ENCODE results near the gene LOXL3. TPM values are rescaled to one million over a fixed set of nuclear protein-coding genes. Genes with fewer than 3 reads are reported as not detected.

LOXL3 gene
- total RNA-seq, 1 donor from 2014 or later: 12.1 TPM

DNA sequence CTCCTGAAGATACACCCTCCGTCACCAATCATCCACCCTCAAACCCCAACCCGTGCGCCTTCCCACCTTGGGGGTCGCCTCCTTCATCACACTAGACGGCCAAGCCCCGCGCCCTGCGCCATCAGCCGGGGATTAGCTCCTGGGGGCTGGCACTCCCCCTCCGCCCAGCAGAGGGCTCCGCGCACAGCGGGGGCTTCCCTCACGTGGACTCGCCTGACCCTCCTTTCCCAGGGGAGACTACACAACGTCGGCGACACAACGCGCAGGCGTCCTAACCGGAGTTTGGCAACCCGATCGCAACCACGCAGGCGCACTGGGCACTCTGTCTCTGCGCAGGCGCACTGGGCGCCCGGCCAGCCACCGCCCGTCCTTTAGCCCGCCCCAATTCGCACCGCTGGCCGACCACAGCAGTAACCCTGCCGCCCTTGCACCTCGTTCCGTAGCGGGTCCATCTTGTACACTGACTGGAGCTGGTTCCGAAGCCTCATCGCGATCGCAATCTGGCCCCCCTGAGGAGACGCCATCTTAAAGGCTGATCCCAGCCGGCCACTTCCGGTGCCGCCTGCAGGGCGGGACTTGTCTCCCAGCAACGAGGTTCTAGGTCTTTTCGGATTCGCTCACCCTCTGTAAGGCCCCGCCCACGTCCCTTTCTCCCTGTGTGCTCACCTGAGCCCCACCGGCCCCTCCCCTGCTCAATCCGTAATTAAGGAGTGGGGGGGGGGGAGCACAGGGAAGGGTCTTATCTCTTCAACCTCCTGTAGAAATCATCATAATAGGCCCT is 46.4 kb downstream of the LOXL3 start, which contains the start of gene PCGF1:
TSS of gene PCGF1 (minus strand) at position 551 of the 781 bp plus-strand sequence. CDS start at position 524, 27 bp downstream.
- Histone ChIP-seq H3K4me3 (peak within 1 kb of the TSS; percentile 77), H3K27me3 (ENCODE audit: low read depth) (peaks cover 31% of the 10 kb centered on the region), H3K27ac (peak within 1 kb of the TSS; percentile 99), H3K4me1 (peaks cover 48% of the 10 kb centered on the region), H3K36me3 (peaks cover 16% of the 10 kb centered on the region), H3K9me3 (no peaks in the 10 kb centered on the region)
- ATAC-seq (peak; percentile 95 to 96), DNase-seq (peak; percentile 99)
- TF ChIP-seq, protein P1, sequence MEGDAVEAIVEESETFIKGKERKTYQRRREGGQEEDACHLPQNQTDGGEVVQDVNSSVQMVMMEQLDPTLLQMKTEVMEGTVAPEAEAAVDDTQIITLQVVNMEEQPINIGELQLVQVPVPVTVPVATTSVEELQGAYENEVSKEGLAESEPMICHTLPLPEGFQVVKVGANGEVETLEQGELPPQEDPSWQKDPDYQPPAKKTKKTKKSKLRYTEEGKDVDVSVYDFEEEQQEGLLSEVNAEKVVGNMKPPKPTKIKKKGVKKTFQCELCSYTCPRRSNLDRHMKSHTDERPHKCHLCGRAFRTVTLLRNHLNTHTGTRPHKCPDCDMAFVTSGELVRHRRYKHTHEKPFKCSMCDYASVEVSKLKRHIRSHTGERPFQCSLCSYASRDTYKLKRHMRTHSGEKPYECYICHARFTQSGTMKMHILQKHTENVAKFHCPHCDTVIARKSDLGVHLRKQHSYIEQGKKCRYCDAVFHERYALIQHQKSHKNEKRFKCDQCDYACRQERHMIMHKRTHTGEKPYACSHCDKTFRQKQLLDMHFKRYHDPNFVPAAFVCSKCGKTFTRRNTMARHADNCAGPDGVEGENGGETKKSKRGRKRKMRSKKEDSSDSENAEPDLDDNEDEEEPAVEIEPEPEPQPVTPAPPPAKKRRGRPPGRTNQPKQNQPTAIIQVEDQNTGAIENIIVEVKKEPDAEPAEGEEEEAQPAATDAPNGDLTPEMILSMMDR (IDR thresholded peaks at IDR 0.05): peak; percentile 44
- intact Hi-C loops (cut with DNase I): no loop called here

DNA sequence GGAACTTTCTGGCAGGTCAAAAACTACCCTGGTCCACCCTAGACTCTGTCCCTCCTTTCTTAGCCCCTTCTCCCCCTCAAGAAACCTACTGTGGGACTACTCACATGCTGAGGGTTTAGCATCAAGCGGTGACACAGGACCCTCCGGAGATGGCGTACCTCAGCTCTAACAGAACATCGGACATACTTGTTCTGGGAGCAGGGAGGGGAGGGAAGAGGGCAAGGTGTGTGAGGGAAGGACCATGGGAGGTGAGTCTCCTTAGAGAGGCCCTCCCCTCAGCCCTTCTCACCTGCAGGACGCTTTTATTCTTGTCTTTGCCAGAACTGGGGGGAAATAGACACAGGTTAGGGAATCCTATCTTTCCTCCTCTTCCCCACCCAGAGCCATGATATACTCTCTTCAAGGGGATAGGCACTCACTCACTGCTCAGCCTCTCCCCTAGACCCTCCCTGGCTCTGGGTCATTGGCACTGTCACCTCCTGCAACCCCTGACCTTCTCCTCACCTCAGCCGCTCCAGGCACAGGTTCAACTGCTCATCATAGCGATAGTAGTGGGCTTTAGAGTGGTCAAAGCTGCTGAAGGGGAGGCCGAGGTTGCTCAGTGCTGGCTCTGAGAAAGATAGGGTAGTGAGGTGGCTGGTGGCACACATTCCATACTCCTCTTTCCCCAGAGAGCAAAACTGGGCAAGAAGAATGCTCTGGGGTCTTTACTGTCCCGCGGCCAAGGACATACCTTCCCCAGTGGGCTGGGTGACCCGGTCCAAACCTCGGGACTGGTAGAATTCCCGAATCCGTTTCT is 48.1 kb downstream of the LOXL3 start:
- TF ChIP-seq, protein P1 (IDR thresholded peaks at IDR 0.05): no peak
- no peaks in the 10 kb centered on the region for H3K9me3 ChIP-seq
- H3K4me1 ChIP-seq: peaks cover 54% of the 10 kb centered on the region
- no peak overlapping the region for H3K27ac ChIP-seq
- DNase-seq (no peak), ATAC-seq (no peak)
- H3K4me3 ChIP-seq: peak overlapping the region; percentile 77
- H3K27me3 ChIP-seq (ENCODE audit: low read depth): peaks cover 21% of the 10 kb centered on the region
- intact Hi-C loops (cut with DNase I): no loop called here
- peaks cover 16% of the 10 kb centered on the region for H3K36me3 ChIP-seq

DNA sequence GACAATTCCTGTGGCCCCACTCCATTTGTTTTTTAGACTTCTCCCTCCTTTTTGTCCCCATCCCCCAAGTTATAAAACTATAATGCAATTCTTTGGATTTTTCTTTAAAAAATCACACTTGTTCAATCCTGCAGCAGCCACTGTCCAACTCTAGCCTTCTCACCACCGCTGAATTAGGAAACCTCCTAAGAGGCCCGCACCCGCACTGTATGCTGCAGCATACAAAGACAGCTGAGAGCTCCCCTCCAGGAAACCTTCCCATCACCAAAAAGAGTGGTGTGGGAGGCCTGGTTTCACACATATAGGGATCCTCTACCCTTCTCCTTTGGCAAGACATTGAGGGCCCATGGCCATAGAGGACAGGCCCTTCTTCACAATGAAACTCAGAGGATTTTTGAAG is 49.2 kb downstream of the LOXL3 start:
- no peak for ATAC-seq
- intact Hi-C loops (cut with DNase I): no loop called here
- Histone ChIP-seq H3K27me3 (ENCODE audit: low read depth) (peaks cover 22% of the 10 kb centered on the region), H3K9me3 (no peaks in the 10 kb centered on the region), H3K27ac (no peak overlapping the region), H3K4me3 (no peak overlapping the region), H3K4me1 (peaks cover 57% of the 10 kb centered on the region), H3K36me3 (peaks cover 16% of the 10 kb centered on the region)
- TF ChIP-seq, protein P1 (IDR thresholded peaks at IDR 0.05): no peak
- no peak for DNase-seq

DNA sequence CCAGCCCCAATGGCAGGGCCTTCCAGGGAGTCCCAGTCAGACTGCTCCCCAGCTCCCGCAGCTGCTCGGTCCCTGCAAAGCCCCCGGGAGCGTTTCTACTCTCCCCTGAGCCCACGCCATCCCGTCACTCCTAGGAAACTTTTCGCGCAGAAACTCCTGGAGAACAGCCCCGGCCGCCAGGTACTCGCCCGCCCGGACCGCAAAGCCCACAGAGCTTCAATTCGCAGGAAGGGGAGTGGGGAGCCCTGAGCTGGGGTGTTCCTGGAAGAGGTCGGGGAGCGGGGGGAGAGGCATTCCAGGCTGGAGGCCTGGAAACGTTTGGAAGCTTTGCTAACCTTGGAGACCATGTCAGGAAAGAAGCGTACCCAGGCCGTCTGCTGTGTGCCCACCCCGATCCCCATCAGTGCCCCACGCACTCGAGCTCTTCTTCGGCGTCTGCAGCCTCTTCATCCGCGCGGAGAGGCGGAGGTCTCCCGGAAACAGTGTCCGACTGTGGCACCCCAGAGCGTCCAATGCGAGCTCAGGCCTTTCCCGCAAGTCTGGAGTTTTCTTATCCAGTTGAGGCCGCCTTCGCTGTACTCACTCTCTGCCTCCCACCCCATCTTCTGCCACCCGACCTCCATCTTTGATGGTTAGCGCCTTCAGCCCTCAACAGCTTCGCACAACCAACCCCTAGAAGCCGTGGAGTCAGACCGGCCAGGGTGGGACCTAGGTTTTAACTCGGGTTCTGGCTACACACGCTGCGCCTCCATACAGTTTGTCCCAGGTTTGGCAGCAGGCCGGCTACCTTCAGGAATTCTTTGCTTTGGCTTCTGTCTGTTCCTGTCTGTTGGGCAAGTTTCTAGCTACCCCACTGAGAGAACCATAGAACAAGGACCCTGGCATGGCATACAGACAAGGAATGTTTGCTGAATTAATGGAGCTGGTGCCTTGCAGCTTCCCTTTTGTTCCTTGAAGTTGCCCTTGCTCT is 50.0 kb downstream of the LOXL3 start:
- TF ChIP-seq, protein P1 (IDR thresholded peaks at IDR 0.05): no peak
- DNase-seq: no peak
- peak overlapping the region; percentile 68 for H3K4me3 ChIP-seq
- intact Hi-C loops (cut with DNase I): no loop called here
- H3K27me3 ChIP-seq (ENCODE audit: low read depth): peaks cover 29% of the 10 kb centered on the region
- H3K36me3 ChIP-seq: peaks cover 16% of the 10 kb centered on the region
- no peaks in the 10 kb centered on the region for H3K9me3 ChIP-seq
- H3K27ac ChIP-seq: peak overlapping the region; percentile 85
- no peak for ATAC-seq
- peaks cover 65% of the 10 kb centered on the region for H3K4me1 ChIP-seq

All from lower lobe of right lung (tissue), 2 donors.